ENCODE measurements around the gene UBL7.

The UBL7 gene

DNA sequence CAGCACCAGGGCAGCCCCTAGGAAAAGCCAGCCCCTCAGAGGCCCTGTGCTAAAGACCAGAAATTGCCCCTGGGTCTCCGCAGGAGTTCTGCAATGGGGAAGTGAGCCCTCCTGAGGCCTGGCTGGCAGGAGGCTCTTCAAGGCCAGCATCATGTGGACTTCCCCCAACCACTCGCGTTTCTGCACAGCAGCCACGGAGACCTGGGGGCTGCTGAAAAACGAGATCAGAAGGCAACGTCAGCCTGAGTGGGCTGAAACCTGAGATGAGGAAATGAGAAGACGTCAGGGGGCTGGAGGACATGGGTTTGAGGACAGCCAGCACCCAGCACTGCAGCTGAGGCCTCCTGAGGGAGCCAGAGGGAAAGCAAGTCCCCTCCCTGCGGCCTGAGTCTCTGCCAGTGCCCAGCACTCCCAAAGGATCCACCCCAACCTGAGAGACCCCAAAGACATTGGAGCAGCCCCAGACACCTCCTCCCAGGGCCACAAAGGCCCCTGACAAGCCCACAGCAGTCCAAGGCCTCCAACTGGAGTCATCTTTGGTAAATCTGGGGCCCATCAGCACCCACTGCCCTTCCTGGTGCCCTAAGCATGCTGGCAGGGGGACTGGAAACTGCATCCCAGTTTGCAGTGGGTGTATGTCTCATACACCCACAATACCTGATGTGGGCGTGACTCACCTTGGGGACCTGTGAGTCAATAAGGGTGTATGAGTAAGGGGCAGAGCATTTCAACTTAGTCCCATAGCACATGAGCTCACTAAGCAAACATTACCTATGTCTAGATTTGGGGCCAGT lies 64.3 kb downstream of the UBL7 start:
- Histone ChIP-seq H3K4me3 (ENCODE audit: low read length) (no peak overlapping the region), H3K4me1 (ENCODE audit: control insufficient read depth, insufficient read depth, low read length) (peaks cover 39% of the 10 kb centered on the region), H3K36me3 (ENCODE audit: control insufficient read depth, insufficient read depth, low read length) (no peaks in the 10 kb centered on the region), H3K27me3 (ENCODE audit: control insufficient read depth, insufficient read depth, low read length) (no peaks in the 10 kb centered on the region), H3K9me3 (ENCODE audit: control insufficient read depth, low read length) (no peaks in the 10 kb centered on the region), H3K9ac (ENCODE audit: low read length) (no peak overlapping the region)

GRCh38 chr15:74396146-74396438 lies 64.9 kb downstream of the UBL7 start:
- Histone ChIP-seq H3K9ac (ENCODE audit: low read length) (no peak overlapping the region), H3K27me3 (ENCODE audit: control insufficient read depth, insufficient read depth, low read length) (no peaks in the 10 kb centered on the region), H3K36me3 (ENCODE audit: control insufficient read depth, insufficient read depth, low read length) (no peaks in the 10 kb centered on the region), H3K4me3 (ENCODE audit: low read length) (no peak overlapping the region), H3K9me3 (ENCODE audit: control insufficient read depth, low read length) (no peaks in the 10 kb centered on the region), H3K4me1 (ENCODE audit: control insufficient read depth, insufficient read depth, low read length) (peaks cover 33% of the 10 kb centered on the region)

Data from mucosa of stomach (tissue), 1 donor.